Chondrocyte (in vitro differentiated cells): Measurements from ENCODE around the gene GC. TPM values are rescaled to one million over a fixed set of nuclear protein-coding genes. Genes with fewer than 3 reads are reported as not detected.

Source experiments
- DNase-seq: peaks from one replicate; pipeline ENCODE4 v3.0.0; 2021; ENCODE audit warnings: mixed read lengths, low spot score
- H3K27ac Mint-ChIP-seq: one replicate; pipeline ENCODE4 v1.8.0; 2021; ENCODE audit warnings: mild to moderate bottlenecking, moderate library complexity, mixed read lengths; ENCODE audit not compliant: unreplicated experiment
- H3K27me3 Mint-ChIP-seq: 2 replicates; pipeline ENCODE4 v1.8.0; 2021; ENCODE audit warnings: low read depth, mixed read lengths
- H3K36me3 Mint-ChIP-seq: 2 replicates; pipeline ENCODE4 v1.8.0; 2021; ENCODE audit warnings: low read depth, mixed read lengths
- H3K4me1 Mint-ChIP-seq: 2 replicates; pipeline ENCODE4 v1.8.0; 2021; ENCODE audit warnings: low read depth, mild to moderate bottlenecking, mixed read lengths
- H3K4me3 Mint-ChIP-seq: one replicate; pipeline ENCODE4 v1.8.0; 2021; ENCODE audit warnings: mild to moderate bottlenecking, moderate library complexity, mixed read lengths; ENCODE audit not compliant: unreplicated experiment
- H3K9me3 Mint-ChIP-seq: 2 replicates; pipeline ENCODE4 v1.8.0; 2021; ENCODE audit warnings: low read depth, mixed read lengths
- total RNA-seq: library from RNA; stranded (reverse); gene quantifications from 3 replicates; pipeline ENCODE4 v1.2.1, GENCODE V29; 2021
- TF ChIP-seq, protein P1 (sequence below): fragments of 200-600 bp; sonication (generic); IDR thresholded peaks from 2 replicates; pipeline ENCODE4 v1.5.0; 2021; ENCODE audit warnings: antibody characterized with exemption, mild to moderate bottlenecking, moderate library complexity

Gene GC
- total RNA-seq, 1 donor from 2014 or later: not detected

DNA sequence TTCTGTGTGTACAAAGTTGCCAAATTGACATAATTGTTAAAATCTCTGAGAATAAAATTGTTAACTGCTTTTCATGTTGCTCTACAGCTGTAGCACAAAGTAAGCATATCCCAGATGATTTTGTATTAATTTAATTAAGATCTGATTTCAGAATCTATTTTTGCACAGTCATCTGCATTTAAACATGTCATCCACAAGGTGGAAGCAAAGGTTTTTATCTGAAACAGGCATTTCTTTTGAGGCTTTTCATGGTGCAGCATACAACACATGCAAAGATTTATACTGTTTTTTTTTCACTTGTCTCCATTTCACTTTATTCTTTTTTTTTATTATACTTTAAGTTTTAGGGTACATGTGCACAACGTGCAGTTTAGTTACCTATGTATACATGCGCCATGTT is 51.2 kb downstream of the GC start:
- Mint-ChIP-seq H3K4me1 (no peaks in the 10 kb centered on the region), H3K27me3 (peaks cover 7% of the 10 kb centered on the region), H3K9me3 (peaks cover 7% of the 10 kb centered on the region), H3K36me3 (no peaks in the 10 kb centered on the region), H3K27ac (no peak overlapping the region), H3K4me3 (no peak overlapping the region)
- DNase-seq: no peak
- TF ChIP-seq, protein P1, sequence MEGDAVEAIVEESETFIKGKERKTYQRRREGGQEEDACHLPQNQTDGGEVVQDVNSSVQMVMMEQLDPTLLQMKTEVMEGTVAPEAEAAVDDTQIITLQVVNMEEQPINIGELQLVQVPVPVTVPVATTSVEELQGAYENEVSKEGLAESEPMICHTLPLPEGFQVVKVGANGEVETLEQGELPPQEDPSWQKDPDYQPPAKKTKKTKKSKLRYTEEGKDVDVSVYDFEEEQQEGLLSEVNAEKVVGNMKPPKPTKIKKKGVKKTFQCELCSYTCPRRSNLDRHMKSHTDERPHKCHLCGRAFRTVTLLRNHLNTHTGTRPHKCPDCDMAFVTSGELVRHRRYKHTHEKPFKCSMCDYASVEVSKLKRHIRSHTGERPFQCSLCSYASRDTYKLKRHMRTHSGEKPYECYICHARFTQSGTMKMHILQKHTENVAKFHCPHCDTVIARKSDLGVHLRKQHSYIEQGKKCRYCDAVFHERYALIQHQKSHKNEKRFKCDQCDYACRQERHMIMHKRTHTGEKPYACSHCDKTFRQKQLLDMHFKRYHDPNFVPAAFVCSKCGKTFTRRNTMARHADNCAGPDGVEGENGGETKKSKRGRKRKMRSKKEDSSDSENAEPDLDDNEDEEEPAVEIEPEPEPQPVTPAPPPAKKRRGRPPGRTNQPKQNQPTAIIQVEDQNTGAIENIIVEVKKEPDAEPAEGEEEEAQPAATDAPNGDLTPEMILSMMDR: peak; percentile 83

DNA sequence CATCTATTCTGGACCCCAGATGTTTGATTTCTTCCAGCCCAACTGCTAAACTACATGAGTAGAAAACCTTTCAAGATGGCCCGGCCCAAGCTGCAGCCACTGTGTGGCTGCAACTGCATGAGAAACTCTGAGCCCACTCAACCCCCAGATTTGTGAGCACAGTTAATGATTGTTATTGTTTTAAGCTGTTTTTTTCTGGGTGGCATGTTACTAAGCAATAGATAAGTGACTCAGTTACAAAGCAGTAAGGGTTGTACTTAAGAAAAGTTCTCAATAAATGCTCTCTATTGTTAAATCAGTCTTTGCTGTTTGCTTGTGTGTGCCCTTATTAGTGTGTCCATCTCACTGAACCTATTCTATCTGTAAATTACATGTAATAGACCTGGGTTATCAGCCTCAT is 51.8 kb downstream of the GC start:
- peaks cover 7% of the 10 kb centered on the region for H3K27me3 Mint-ChIP-seq
- H3K36me3 Mint-ChIP-seq: no peaks in the 10 kb centered on the region
- peaks cover 1% of the 10 kb centered on the region for H3K9me3 Mint-ChIP-seq
- no peak overlapping the region for H3K27ac Mint-ChIP-seq
- TF ChIP-seq, protein P1: no peak
- H3K4me1 Mint-ChIP-seq: no peaks in the 10 kb centered on the region
- H3K4me3 Mint-ChIP-seq: no peak overlapping the region
- DNase-seq: no peak

DNA sequence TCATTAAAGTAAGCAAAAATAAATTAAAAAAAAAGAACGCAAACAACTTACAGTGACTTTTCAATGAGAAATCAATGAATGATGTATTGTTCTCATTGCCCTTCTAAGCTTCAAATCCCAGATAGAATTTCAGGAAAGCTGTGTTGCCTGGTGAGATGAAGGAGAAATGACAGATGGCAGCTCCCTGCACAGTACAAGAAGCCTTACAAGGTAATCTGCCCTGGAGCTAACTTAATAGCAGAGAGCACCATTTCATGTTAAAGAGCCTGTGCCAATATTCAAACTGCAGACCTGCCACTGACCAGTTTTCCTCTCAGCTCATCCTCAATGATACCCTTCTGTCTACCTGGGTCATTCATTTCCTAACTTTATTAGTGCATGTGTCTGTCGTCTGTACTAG is 54.0 kb downstream of the GC start:
- peaks cover 13% of the 10 kb centered on the region for H3K27me3 Mint-ChIP-seq

DNA sequence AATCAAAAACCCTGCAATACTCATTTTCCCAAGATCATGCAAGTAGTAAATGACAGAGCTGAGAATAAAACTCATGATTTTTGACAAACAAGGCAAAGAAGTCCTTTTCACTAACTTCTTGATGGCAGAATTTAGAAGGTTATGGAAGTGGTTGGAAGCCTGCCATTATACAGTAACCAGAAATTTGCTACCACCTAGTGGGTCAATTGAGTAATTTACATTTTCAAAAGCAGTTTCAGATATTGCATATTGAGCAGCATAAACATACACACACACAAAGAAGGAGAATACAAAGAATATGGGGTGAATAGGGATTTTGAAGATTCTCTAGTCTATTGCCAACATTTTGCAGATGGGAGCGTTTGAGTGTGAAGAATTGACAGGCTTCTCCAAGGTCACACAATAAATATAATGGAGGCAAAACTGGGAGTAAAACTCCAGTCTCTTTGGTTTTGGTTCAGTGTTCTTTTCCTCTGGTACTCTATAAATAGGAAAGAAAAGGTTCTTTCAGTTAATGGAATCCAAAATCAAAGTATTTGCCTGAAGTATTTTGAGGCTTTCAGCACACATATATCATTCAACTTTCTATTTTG is 70.2 kb downstream of the GC start:
- Mint-ChIP-seq H3K4me3 (no peak overlapping the region), H3K9me3 (peaks cover 5% of the 10 kb centered on the region), H3K4me1 (peaks cover 12% of the 10 kb centered on the region), H3K27ac (no peak overlapping the region), H3K27me3 (peaks cover 14% of the 10 kb centered on the region), H3K36me3 (no peaks in the 10 kb centered on the region)
- no peak for DNase-seq
- TF ChIP-seq, protein P1: peak; percentile 89

More for the DNA sequence above, 54.0 kb downstream of the GC start:
- no peaks in the 10 kb centered on the region for H3K36me3 Mint-ChIP-seq
- H3K27ac Mint-ChIP-seq: no peak overlapping the region
- no peak overlapping the region for H3K4me3 Mint-ChIP-seq
- TF ChIP-seq, protein P1: no peak
- H3K9me3 Mint-ChIP-seq: no peaks in the 10 kb centered on the region
- H3K4me1 Mint-ChIP-seq: no peaks in the 10 kb centered on the region
- DNase-seq: no peak

DNA sequence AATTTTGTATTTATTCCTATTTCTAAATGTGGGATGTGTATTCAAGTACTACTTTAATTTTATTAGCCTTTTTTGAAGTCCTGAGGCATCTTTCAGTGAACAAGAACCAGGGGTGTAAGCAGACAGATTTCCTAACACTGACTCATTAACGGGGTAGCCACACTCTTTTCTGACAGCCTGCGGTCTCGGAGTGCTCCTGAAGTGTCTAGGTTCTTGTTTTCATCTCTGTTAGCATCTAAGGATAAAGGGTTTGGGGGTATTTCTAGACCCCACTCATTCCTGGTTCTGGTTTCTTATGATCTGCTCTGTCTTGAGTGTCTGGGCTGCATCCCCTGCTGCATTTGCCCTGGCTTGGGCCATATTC is 71.9 kb downstream of the GC start:
- TF ChIP-seq, protein P1: no peak
- H3K4me1 Mint-ChIP-seq: peaks cover 12% of the 10 kb centered on the region
- H3K4me3 Mint-ChIP-seq: no peak overlapping the region
- no peak for DNase-seq
- peaks cover 5% of the 10 kb centered on the region for H3K9me3 Mint-ChIP-seq
- no peak overlapping the region for H3K27ac Mint-ChIP-seq
- peaks cover 7% of the 10 kb centered on the region for H3K27me3 Mint-ChIP-seq
- peaks cover 7% of the 10 kb centered on the region for H3K36me3 Mint-ChIP-seq
